ENCODE measurements around the gene UAP1L1.
"Not testable (repeated sequence)": the region's sequence is repeated elsewhere in the genome, so short reads cannot be mapped to it uniquely, and the experiment has no call there.

The UAP1L1 gene

DNA sequence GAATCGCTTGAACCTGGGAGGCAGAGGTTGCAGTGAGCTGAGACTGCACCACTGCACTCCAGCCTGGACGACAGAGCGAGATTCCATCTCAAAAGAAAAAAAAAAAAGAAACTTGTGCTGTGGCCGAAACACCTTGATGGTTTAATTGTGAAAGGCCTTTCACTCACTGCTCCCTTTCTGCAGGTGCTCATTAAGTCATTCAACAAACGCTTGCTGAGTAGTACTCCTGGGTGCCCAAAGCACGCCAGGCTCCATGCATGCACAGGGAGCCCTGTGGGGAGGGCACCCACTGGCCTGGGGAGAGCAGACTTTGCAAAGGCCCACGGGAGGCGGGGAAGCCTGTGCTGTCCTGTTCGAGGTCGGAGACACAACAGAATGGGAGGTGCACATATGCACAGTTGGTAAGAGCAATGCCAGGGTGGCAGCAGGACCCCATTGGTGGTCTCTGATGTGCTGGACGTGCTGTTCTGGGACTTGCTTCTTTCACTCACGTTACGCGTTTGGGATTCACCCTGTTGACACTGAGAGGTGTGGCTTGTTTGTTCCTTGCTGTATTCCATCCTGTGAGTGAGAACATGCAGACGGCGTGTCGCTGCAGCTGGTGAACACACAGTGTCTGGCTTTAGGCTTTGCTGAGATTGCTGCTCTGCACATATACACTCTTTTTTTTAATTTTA is 20.4 kb upstream of the UAP1L1 start:
- H3K36me3 ChIP-seq (replicated peaks), result no peaks in the 10 kb centered on the region
- in situ Hi-C loops (cut with MboI; ENCODE audit: low sequenced_read_pairs), result no loop called here
- H3K9me3 ChIP-seq, result no peaks in the 10 kb centered on the region
- 0 out of 2 replicates have a peak, but pooled peaks cover 3% of the 10 kb centered on the region for H3K4me1 ChIP-seq
- 0 out of 2 replicates have a peak, but pooled peaks cover 3% of the 10 kb centered on the region for H3K27me3 ChIP-seq (ENCODE audit: low read depth)
- DNase-seq (ENCODE audit: low spot score in 2 of 2), result no peak
- no peak overlapping the region for H3K4me3 ChIP-seq

DNA sequence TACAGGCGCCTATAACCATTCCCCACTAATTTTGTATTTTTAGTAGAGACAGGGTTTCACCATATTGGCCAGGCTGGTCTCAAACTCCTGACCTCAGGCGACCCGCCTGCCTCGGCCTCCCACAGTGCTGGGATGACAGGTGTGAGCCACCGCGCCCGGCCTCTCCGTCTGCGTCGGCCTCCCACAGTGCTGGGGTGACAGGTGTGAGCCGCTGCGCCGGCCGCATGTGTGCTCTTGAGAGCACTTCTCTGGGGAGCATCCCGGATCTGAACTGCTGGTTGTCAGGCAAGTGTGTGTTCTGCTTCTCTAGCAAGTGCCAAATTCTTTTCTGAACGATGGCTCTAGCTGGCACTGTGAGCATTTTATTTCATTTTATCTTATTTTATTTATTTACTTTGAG is 19.8 kb upstream of the UAP1L1 start:
- in situ Hi-C loops (cut with MboI; ENCODE audit: low sequenced_read_pairs), result no loop called here
- no peaks in the 10 kb centered on the region for H3K36me3 ChIP-seq (replicated peaks)
- no peaks in the 10 kb centered on the region for H3K9me3 ChIP-seq
- H3K4me1 ChIP-seq, result 0 out of 2 replicates have a peak, but pooled peaks cover 3% of the 10 kb centered on the region
- no peak overlapping the region for H3K4me3 ChIP-seq
- DNase-seq (ENCODE audit: low spot score in 2 of 2), result no peak
- 0 out of 2 replicates have a peak, but pooled peaks cover 1% of the 10 kb centered on the region for H3K27me3 ChIP-seq (ENCODE audit: low read depth)

DNA sequence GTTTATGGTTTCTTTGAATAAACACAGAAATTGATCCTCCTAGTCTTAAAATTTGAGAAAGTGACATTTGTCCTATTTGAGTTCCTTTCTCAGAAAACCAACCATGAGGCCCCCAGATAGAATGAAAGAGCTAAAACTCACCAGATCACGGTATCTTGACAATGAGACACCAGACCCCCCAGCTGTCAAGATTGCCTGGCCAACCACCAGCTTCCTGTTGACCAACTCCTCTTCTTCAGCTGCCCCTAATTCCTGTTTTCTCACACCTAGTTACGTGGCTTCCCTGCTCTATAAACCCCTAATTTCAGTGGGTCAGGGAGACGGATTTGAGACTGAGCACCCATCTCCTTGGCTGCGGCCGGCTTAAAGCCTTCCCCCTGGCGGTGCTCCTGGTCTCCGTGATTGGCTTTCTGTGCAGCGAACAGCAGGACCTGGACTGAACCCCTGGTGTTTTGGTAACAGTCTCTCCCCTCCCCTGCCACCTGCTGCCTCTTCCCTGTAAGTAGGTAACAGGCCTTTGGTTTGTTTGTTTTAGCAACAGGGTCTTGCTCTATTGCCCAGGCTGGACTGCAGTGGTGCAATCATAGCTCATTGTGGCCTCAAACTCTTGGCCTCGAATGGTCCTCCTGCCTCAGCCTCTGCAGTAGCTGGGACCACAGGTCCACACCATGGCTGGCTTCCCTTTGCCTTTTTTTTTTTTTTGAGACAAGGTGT is 18.6 kb upstream of the UAP1L1 start:
- Histone ChIP-seq H3K36me3 (replicated peaks) (peaks cover 1% of the 10 kb centered on the region), H3K27me3 (ENCODE audit: low read depth) (no peaks in the 10 kb centered on the region), H3K4me1 (0 out of 2 replicates have a peak, but pooled peaks cover 3% of the 10 kb centered on the region), H3K9me3 (no peaks in the 10 kb centered on the region), H3K4me3 (no peak overlapping the region)
- in situ Hi-C loops (cut with MboI; ENCODE audit: low sequenced_read_pairs), result no loop called here
- no peak for DNase-seq (ENCODE audit: low spot score in 2 of 2)

- in situ Hi-C loops (cut with MboI; ENCODE audit: low sequenced_read_pairs), result no loop called here
- DNase-seq (ENCODE audit: low spot score in 2 of 2), result no peak
- Histone ChIP-seq H3K9me3 (no peaks in the 10 kb centered on the region), H3K4me3 (no peak overlapping the region), H3K4me1 (no peaks in the 10 kb centered on the region), H3K27me3 (ENCODE audit: low read depth) (no peaks in the 10 kb centered on the region), H3K36me3 (replicated peaks) (peaks cover 36% of the 10 kb centered on the region)
Measured at GRCh38 chr9:137062384-137062783, 14.9 kb upstream of the UAP1L1 start.

- H3K36me3 ChIP-seq (replicated peaks), result peaks cover 36% of the 10 kb centered on the region
- H3K4me1 ChIP-seq; DNase-seq (ENCODE audit: low spot score in 2 of 2); H3K9me3 ChIP-seq; in situ Hi-C loops (cut with MboI; ENCODE audit: low sequenced_read_pairs); H3K27me3 ChIP-seq (ENCODE audit: low read depth); H3K4me3 ChIP-seq: not testable (repeated sequence)
Measured at GRCh38 chr9:137062798-137063197, 14.5 kb upstream of the UAP1L1 start.

GRCh38 chr9:137063311-137064026 is 13.8 kb upstream of the UAP1L1 start:
- in situ Hi-C loops (cut with MboI; ENCODE audit: low sequenced_read_pairs), result no loop called here
- Histone ChIP-seq H3K4me3 (no peak overlapping the region), H3K27me3 (ENCODE audit: low read depth) (no peaks in the 10 kb centered on the region), H3K4me1 (peaks cover 5% of the 10 kb centered on the region), H3K9me3 (no peaks in the 10 kb centered on the region), H3K36me3 (replicated peaks) (peaks cover 41% of the 10 kb centered on the region)
- DNase-seq (ENCODE audit: low spot score in 2 of 2), result no peak

DNA sequence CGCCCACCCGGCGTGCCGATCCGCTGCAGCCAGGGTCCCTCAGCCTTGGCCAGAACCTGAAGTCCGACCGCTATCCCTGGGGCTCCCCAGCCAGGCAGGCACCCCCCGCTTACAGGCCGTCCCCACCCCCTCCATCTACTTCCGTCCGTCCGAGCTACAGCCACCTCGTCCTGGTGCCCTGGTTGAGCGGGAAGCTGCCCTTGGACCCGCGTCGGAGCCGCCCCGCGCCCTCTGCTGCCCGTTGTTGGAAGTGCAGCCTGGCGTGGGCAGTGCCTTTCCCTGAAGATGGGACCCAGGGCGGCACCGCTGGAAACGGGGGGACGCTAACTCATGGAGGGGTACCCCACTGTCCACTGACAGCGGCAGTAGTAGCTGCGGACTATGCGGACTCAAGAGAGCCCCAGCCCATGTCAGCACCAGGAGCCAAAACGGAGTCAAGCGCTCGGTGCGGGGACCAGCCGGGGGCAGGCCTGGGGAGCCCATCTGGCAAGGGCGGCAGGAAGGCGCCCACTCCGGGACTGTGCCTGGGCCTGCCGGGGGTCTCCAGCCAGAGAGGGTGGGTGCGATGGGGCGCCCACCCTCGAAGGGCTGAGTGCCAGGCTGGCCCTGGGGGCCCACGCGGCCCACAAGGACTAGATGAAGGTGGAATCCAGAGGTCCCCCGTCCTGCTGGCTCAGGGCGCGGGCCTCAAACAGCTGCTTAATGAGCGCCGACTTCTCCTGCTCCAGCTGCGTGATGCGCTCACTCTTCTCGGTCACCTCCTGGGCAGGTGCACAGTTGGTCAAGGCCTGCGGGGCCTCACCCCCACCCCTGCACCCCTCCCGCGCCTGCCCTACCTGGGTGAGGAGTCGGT is 13.1 kb upstream of the UAP1L1 start:
- Histone ChIP-seq H3K36me3 (replicated peaks) (peaks cover 46% of the 10 kb centered on the region), H3K9me3 (no peaks in the 10 kb centered on the region), H3K4me3 (no peak overlapping the region), H3K27me3 (ENCODE audit: low read depth) (no peaks in the 10 kb centered on the region), H3K4me1 (peaks cover 7% of the 10 kb centered on the region)
- DNase-seq (ENCODE audit: low spot score in 2 of 2), result peak in 1 of 2 experiments; percentile 80
- in situ Hi-C loops (cut with MboI; ENCODE audit: low sequenced_read_pairs), result no loop called here

- H3K9me3 ChIP-seq, result no peaks in the 10 kb centered on the region
- in situ Hi-C loops (cut with MboI; ENCODE audit: low sequenced_read_pairs), result no loop called here
- H3K4me3 ChIP-seq, result no peak overlapping the region
- H3K4me1 ChIP-seq, result peaks cover 7% of the 10 kb centered on the region
- peaks cover 50% of the 10 kb centered on the region for H3K36me3 ChIP-seq (replicated peaks)
- H3K27me3 ChIP-seq (ENCODE audit: low read depth), result no peaks in the 10 kb centered on the region
- DNase-seq (ENCODE audit: low spot score in 2 of 2), result no peak
Measured at GRCh38 chr9:137064880-137065164, 12.5 kb upstream of the UAP1L1 start.

DNA sequence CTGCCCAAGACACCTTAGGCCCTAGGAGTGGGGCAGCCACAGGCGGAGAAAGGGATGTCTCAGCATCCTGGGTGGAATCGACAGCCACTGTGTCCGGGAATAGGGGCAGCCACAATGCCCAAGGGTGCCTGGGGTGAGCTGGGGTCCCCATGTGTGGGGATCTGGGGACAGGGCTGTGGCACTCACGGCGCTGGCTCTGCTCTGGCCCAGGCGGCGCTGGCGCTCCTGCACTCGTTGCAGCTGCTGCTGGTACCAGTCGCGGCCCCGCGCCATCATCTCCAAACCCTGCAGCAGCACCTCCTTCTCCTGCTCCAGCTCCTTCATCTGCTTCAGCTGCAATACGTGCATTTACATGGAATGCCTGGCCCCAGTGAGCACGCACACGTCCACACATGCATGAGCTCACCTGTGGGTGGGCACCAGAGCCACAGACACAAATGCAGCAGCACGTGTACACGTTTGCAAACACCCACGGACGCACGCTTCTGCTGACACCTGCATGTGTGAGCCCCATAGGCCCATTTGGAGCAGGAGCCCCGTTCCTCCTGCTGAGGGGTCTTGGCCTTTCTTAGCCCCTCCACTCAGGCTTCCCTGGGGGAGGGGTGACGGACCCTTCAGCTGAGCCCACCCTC is 11.9 kb upstream of the UAP1L1 start:
- H3K4me1 ChIP-seq, result peaks cover 7% of the 10 kb centered on the region
- in situ Hi-C loops (cut with MboI; ENCODE audit: low sequenced_read_pairs), result no loop called here
- peaks cover 50% of the 10 kb centered on the region for H3K36me3 ChIP-seq (replicated peaks)
- no peak for DNase-seq (ENCODE audit: low spot score in 2 of 2)
- no peaks in the 10 kb centered on the region for H3K27me3 ChIP-seq (ENCODE audit: low read depth)
- no peak overlapping the region for H3K4me3 ChIP-seq
- no peaks in the 10 kb centered on the region for H3K9me3 ChIP-seq

GRCh38 chr9:137066096-137066861 is 11.0 kb upstream of the UAP1L1 start:
- H3K4me3 ChIP-seq, result no peak overlapping the region
- in situ Hi-C loops (cut with MboI; ENCODE audit: low sequenced_read_pairs), result no loop called here
- no peak for DNase-seq (ENCODE audit: low spot score in 2 of 2)
- peaks cover 50% of the 10 kb centered on the region for H3K36me3 ChIP-seq (replicated peaks)
- no peaks in the 10 kb centered on the region for H3K27me3 ChIP-seq (ENCODE audit: low read depth)
- peaks cover 13% of the 10 kb centered on the region for H3K4me1 ChIP-seq
- H3K9me3 ChIP-seq, result no peaks in the 10 kb centered on the region

- Histone ChIP-seq H3K9me3 (no peaks in the 10 kb centered on the region), H3K36me3 (replicated peaks) (peaks cover 50% of the 10 kb centered on the region), H3K27me3 (ENCODE audit: low read depth) (no peaks in the 10 kb centered on the region), H3K4me1 (peaks cover 15% of the 10 kb centered on the region), H3K4me3 (peak overlapping the region; percentile 79)
- peak; percentile 69 to 92 for DNase-seq (ENCODE audit: low spot score in 2 of 2)
- in situ Hi-C loops (cut with MboI; ENCODE audit: low sequenced_read_pairs), result no loop called here
Measured at GRCh38 chr9:137067860-137068538, 9.3 kb upstream of the UAP1L1 start.
